ENCODE results near the gene GSPT1.

The GSPT1 gene

GRCh38 chr16:11913425-11914079, 2.2 kb downstream of the GSPT1 start:
- peak overlapping the region; percentile 17 for H3K4me3 ChIP-seq (ENCODE audit: low read depth, low read length)

GRCh38 chr16:11909653-11910545, 5.9 kb downstream of the GSPT1 start:
- no peak overlapping the region for H3K4me3 ChIP-seq (ENCODE audit: low read depth, low read length)

GRCh38 chr16:11907160-11907970, 8.4 kb downstream of the GSPT1 start:
- no peak overlapping the region for H3K4me3 ChIP-seq (ENCODE audit: low read depth, low read length)

GRCh38 chr16:11903906-11904305, 11.8 kb downstream of the GSPT1 start:
- no peak overlapping the region for H3K4me3 ChIP-seq (ENCODE audit: low read depth, low read length)

GRCh38 chr16:11901091-11901490, 14.7 kb downstream of the GSPT1 start:
- no peak overlapping the region for H3K4me3 ChIP-seq (ENCODE audit: low read depth, low read length)

- H3K4me3 ChIP-seq (ENCODE audit: low read depth, low read length) = no peak overlapping the region
Measured at GRCh38 chr16:11896486-11897176, 19.1 kb downstream of the GSPT1 start.

- no peak overlapping the region for H3K4me3 ChIP-seq (ENCODE audit: low read depth, low read length)
Measured at GRCh38 chr16:11893571-11893970, 22.2 kb downstream of the GSPT1 start.

GRCh38 chr16:11892761-11893160, 23.0 kb downstream of the GSPT1 start:
- no peak overlapping the region for H3K4me3 ChIP-seq (ENCODE audit: low read depth, low read length)

- H3K4me3 ChIP-seq (ENCODE audit: low read depth, low read length) = no peak overlapping the region
Measured at GRCh38 chr16:11890231-11890965, 25.4 kb downstream of the GSPT1 start.

- H3K4me3 ChIP-seq (ENCODE audit: low read depth, low read length) = no peak overlapping the region
Measured at GRCh38 chr16:11886881-11887280, 28.9 kb downstream of the GSPT1 start.

- no peak overlapping the region for H3K4me3 ChIP-seq (ENCODE audit: low read depth, low read length)
Measured at GRCh38 chr16:11884035-11884434, 31.7 kb downstream of the GSPT1 start.

- H3K4me3 ChIP-seq (ENCODE audit: low read depth, low read length) = no peak overlapping the region
Measured at GRCh38 chr16:11880007-11880406, 35.7 kb downstream of the GSPT1 start.

GRCh38 chr16:11877374-11877773, 38.4 kb downstream of the GSPT1 start:
- H3K4me3 ChIP-seq (ENCODE audit: low read depth, low read length) = no peak overlapping the region

GRCh38 chr16:11876306-11876705, 39.5 kb downstream of the GSPT1 start:
- H3K4me3 ChIP-seq (ENCODE audit: low read depth, low read length) = no peak overlapping the region

GRCh38 chr16:11875721-11876120, 40.0 kb downstream of the GSPT1 start:
- no peak overlapping the region for H3K4me3 ChIP-seq (ENCODE audit: low read depth, low read length)

- no peak overlapping the region for H3K4me3 ChIP-seq (ENCODE audit: low read depth, low read length)
Measured at GRCh38 chr16:11871193-11871592, 44.6 kb downstream of the GSPT1 start.

- no peak overlapping the region for H3K4me3 ChIP-seq (ENCODE audit: low read depth, low read length)
Measured at GRCh38 chr16:11870399-11870798, 45.4 kb downstream of the GSPT1 start.

GRCh38 chr16:11869353-11870228, 46.2 kb downstream of the GSPT1 start:
- no peak overlapping the region for H3K4me3 ChIP-seq (ENCODE audit: low read depth, low read length)

- no peak overlapping the region for H3K4me3 ChIP-seq (ENCODE audit: low read depth, low read length)
Measured at GRCh38 chr16:11868412-11868980, 47.3 kb downstream of the GSPT1 start.

Measured in iPS-11a (cell line).